Coronary artery (tissue), 2 donors: Measurements from ENCODE around the gene APOL2.

Experiments used
- DNase-seq: peaks from one replicate; pipeline ENCODE4 v3.0.0-alpha.2; 2017; ENCODE audit warnings: low spot score
- H3K27ac ChIP-seq, 2 donors: fragments of 200-600 bp; sonication (generic); one replicate each; pipeline ENCODE4 v1.5.1; 2016 to 2019
- H3K4me3 ChIP-seq: fragments of 200-600 bp; sonication (generic); 2 replicates; pipeline ENCODE4 v1.5.1; 2016; ENCODE audit warnings: mild to moderate bottlenecking, moderate library complexity
- CTCF ChIP-seq: fragments of 200-600 bp; sonication (generic); IDR thresholded peaks from one replicate; pipeline ENCODE4 v1.5.1; 2019; ENCODE audit warnings: antibody characterized with exemption

APOL2 gene

GRCh38 chr22:36180038-36180880, 59.1 kb downstream of the APOL2 start:
- DNase-seq: no peak
- no peak overlapping the region for H3K4me3 ChIP-seq
- H3K27ac ChIP-seq: no peak overlapping the region
- TF ChIP-seq CTCF: peak; percentile 80

GRCh38 chr22:36177160-36177559, 62.2 kb downstream of the APOL2 start:
- no peak for DNase-seq
- no peak overlapping the region for H3K4me3 ChIP-seq
- no peak for TF ChIP-seq CTCF
- H3K27ac ChIP-seq: no peak overlapping the region
